Measurements from ENCODE around the gene SGK2. TPM values are rescaled to one million over a fixed set of nuclear protein-coding genes. Genes with fewer than 3 reads are reported as not detected.

The SGK2 gene
- total and polyA plus RNA-seq, 2 of the 13 experiments (the other 11 are each of a cell fraction or from before 2014, with no cell fraction given): 6.2 to 29.4 TPM

GRCh38 chr20:43590392-43591303 lies 31.8 kb downstream of the SGK2 start, which contains the start of gene IFT52 (continued):
- TF ChIP-seq SMYD3 (CRISPR knock-in tag; IDR thresholded peaks at IDR 0.05): 0 out of 2 replicates have a peak, but pooled peaks have one; percentile 63
- TF ChIP-seq NR1H2 (CRISPR knock-in tag; IDR thresholded peaks at IDR 0.05; ENCODE audit: borderline replicate concordance, low read depth): 0 out of 2 replicates have a peak, but pooled peaks have one; percentile 40
- TF ChIP-seq CAMTA2 (CRISPR knock-in tag; IDR thresholded peaks at IDR 0.05; ENCODE audit: borderline replicate concordance): peak; percentile 94; the same call in 1 of the 2 replicates
- peak; percentile 69; the same call in 1 of the 2 replicates for TF ChIP-seq EHMT2 (IDR thresholded peaks at IDR 0.05; ENCODE audit: borderline replicate concordance, low read depth, low read length)
- peak; percentile 90 for TF ChIP-seq GATAD1 (CRISPR knock-in tag; IDR thresholded peaks at IDR 0.05)
- peak; percentile 32; the same call in 1 of the 2 replicates for TF ChIP-seq ATF3 (CRISPR knock-in tag; IDR thresholded peaks at IDR 0.05)
- TF ChIP-seq SNRNP70 (IDR thresholded peaks at IDR 0.05; ENCODE audit: low read depth, low read length): no peak
- peak; percentile 13; the same call in 1 of the 2 replicates for TF ChIP-seq GPN1 (CRISPR knock-in tag; IDR thresholded peaks at IDR 0.05; ENCODE audit: borderline replicate concordance)
- no peak for TF ChIP-seq TEAD2 (CRISPR knock-in tag; IDR thresholded peaks at IDR 0.05)
- TF ChIP-seq NBN (conservative IDR thresholded peaks at IDR 0.05): no peak
- TF ChIP-seq ZBTB39 (CRISPR knock-in tag; IDR thresholded peaks at IDR 0.05): no peak
- TF ChIP-seq THRA (CRISPR knock-in tag; IDR thresholded peaks at IDR 0.05; ENCODE audit: borderline replicate concordance): peak; percentile 50
- TF ChIP-seq ATF4 (CRISPR knock-in tag; IDR thresholded peaks at IDR 0.05): peak in 1 of 2 experiments; percentile 64; a peak in 2 of 4 replicates
- TF ChIP-seq ADNP (CRISPR knock-in tag; IDR thresholded peaks at IDR 0.05): no peak
- 0 out of 2 replicates have a peak, but pooled peaks have one; percentile 29 for TF ChIP-seq TRIM24 (CRISPR knock-in tag; IDR thresholded peaks at IDR 0.05)
- TF ChIP-seq ZNF337 (CRISPR knock-in tag; IDR thresholded peaks at IDR 0.05; ENCODE audit: borderline replicate concordance, low read depth): peak; percentile 91
- peak; percentile 29 for TF ChIP-seq DBP (CRISPR knock-in tag; IDR thresholded peaks at IDR 0.05; ENCODE audit: not compliant biosample characterization)
- TF ChIP-seq FLYWCH1 (CRISPR knock-in tag; IDR thresholded peaks at IDR 0.05): no peak; the same call in 1 of the 2 replicates
- peak; percentile 20; the same call in 1 of the 2 replicates for TF ChIP-seq ZNF362 (CRISPR knock-in tag; IDR thresholded peaks at IDR 0.05; ENCODE audit: borderline replicate concordance)
- peak; percentile 82 for TF ChIP-seq RFXAP (CRISPR knock-in tag; IDR thresholded peaks at IDR 0.05; ENCODE audit: borderline replicate concordance)
- TF ChIP-seq SOX6 (IDR thresholded peaks at IDR 0.05): no peak
- peak; percentile 76 for TF ChIP-seq SOX6 (CRISPR knock-in tag; IDR thresholded peaks at IDR 0.05)

All from HepG2 (cell line).